Lung (tissue), 12 donors: Measurements from ENCODE around the gene ADARB1. TPM values are rescaled to one million over a fixed set of nuclear protein-coding genes. Genes with fewer than 3 reads are reported as not detected.
A peak's percentile ranks its signal among the peaks of the same experiment; 100 is the strongest.

Experiments used
- ATAC-seq: fragments of 200-7000 bp; cut with Tn5 transposase; one replicate; pipeline ENCODE4 v1.9.1; 2020; ENCODE audit warnings: moderate number of reproducible peaks; ENCODE audit not compliant: insufficient read depth, low FRiP score
- DNase-seq, 3 donors: peaks; one replicate each; pipeline ENCODE4 v3.0.0-alpha.2; 2013 to 2017
- H3K27ac ChIP-seq, 2 donors: one replicate each; pipeline ENCODE4 v1.5.1; 2013; ENCODE audit warnings: mild to moderate bottlenecking in 2 of 2, moderate library complexity in 2 of 2, control low read depth in 1 of 2, inconsistent platforms in 1 of 2, low read depth in 1 of 2, low read length in 1 of 2
- H3K27me3 ChIP-seq, 3 donors: one replicate each; pipeline ENCODE4 v1.5.1; 2013; ENCODE audit warnings: low read length in 2 of 3; ENCODE audit not compliant: control insufficient read depth in 3 of 3, insufficient read depth in 3 of 3
- H3K36me3 ChIP-seq, 4 donors: one replicate each; pipeline ENCODE4 v1.5.1; 2013; ENCODE audit warnings: low read length in 4 of 4, mild to moderate bottlenecking in 1 of 4, moderate library complexity in 1 of 4; ENCODE audit not compliant: control insufficient read depth in 4 of 4, insufficient read depth in 4 of 4
- H3K4me1 ChIP-seq, 5 donors: one replicate each; pipeline ENCODE4 v1.5.1; 2013; ENCODE audit warnings: low read length in 5 of 5, mild to moderate bottlenecking in 2 of 5, moderate library complexity in 1 of 5; ENCODE audit not compliant: control insufficient read depth in 5 of 5, insufficient read depth in 5 of 5
- H3K4me3 ChIP-seq: one replicate; pipeline ENCODE4 v1.5.1; 2013; ENCODE audit warnings: mild to moderate bottlenecking, control low read depth, moderate library complexity
- H3K9ac ChIP-seq, 2 donors: one replicate each; pipeline ENCODE4 v1.5.1; 2013; ENCODE audit warnings: low read length in 2 of 2, control low read depth in 1 of 2; ENCODE audit not compliant: insufficient read depth in 1 of 2
- H3K9me3 ChIP-seq, 4 donors: one replicate each; pipeline ENCODE4 v1.5.1; 2013; ENCODE audit warnings: low read length in 3 of 4, mild to moderate bottlenecking in 1 of 4, moderate library complexity in 1 of 4; ENCODE audit not compliant: control insufficient read depth in 4 of 4, insufficient read depth in 3 of 4
- WGBS, 2 donors: extraction: QIAGEN DNeasy Blood & Tissue Kit; methylation state at CpG; one replicate each; pipeline ENCODE4 v1.1.7; 2013; 5-methylcytosine and 5-hydroxymethylcytosine counted together
- polyA plus RNA-seq, 2 donors: library from polyadenylated mRNA; stranded (reverse); fragments of 200-250 nt; gene quantifications; one replicate each; pipeline ENCODE4 v1.2.1, GENCODE V29; 2013
- total RNA-seq, 2 donors: library from RNA; depleted of rRNA in 1 of 2; stranded (reverse); fragments of >200 nt in 1 of 2; gene quantifications; one replicate each; pipeline ENCODE4 v1.2.1, GENCODE V29; 2014 to 2021
- TF ChIP-seq, protein P1 (sequence below): IDR thresholded peaks from 2 replicates; pipeline ENCODE4 v1.5.1; 2012; ENCODE audit warnings: mild to moderate bottlenecking; ENCODE audit errors: control extremely low read depth, extremely low read depth
- donor health status: control.
- donor health status: control.
- donor health status: Bipolar disorder and iron deficiency.
- donor health status: healthy.
- donor health status: DM: yes; HTN: yes; CAD: no.

The ADARB1 gene
- total and polyA plus RNA-seq, 4 donors: 13.4 to 47.7 (median 32.6) TPM

DNA sequence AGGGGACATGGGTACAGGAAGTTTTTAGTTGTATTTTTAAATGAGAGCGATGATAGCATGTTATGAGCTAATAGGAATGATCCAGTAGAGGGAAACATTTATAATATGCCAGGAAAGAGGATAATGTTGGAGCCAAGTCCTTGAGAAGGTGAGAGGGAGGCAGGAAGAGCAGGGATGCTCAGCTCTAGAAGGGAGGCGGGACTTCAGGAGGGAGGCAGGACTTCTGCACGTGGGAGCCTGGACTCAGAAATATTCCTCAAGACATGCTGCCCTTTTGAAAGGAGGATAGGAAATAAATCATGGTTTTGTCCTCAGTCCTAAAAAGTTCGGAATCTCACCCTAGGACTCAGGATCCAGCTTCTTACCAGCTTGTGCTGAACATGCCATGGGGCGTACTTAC is 5.9 kb downstream of the ADARB1 start:
- H3K27me3 ChIP-seq: no peaks in the 10 kb centered on the region
- no peak for ATAC-seq
- H3K4me3 ChIP-seq: no peak overlapping the region
- 73 to 82% methylated on average over 5 of the region's 5 CpGs for WGBS, 2 donors
- no peak for DNase-seq
- H3K9me3 ChIP-seq: no peaks in the 10 kb centered on the region
- TF ChIP-seq, protein P1, sequence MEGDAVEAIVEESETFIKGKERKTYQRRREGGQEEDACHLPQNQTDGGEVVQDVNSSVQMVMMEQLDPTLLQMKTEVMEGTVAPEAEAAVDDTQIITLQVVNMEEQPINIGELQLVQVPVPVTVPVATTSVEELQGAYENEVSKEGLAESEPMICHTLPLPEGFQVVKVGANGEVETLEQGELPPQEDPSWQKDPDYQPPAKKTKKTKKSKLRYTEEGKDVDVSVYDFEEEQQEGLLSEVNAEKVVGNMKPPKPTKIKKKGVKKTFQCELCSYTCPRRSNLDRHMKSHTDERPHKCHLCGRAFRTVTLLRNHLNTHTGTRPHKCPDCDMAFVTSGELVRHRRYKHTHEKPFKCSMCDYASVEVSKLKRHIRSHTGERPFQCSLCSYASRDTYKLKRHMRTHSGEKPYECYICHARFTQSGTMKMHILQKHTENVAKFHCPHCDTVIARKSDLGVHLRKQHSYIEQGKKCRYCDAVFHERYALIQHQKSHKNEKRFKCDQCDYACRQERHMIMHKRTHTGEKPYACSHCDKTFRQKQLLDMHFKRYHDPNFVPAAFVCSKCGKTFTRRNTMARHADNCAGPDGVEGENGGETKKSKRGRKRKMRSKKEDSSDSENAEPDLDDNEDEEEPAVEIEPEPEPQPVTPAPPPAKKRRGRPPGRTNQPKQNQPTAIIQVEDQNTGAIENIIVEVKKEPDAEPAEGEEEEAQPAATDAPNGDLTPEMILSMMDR: no peak
- H3K27ac ChIP-seq: no peak overlapping the region
- peaks cover 0 to 26% (median 8%) of the 10 kb centered on the region in 5 donors for H3K4me1 ChIP-seq
- H3K9ac ChIP-seq: no peak overlapping the region
- H3K36me3 ChIP-seq: peaks cover 0 to 9% (median 3%) of the 10 kb centered on the region in 4 donors

DNA sequence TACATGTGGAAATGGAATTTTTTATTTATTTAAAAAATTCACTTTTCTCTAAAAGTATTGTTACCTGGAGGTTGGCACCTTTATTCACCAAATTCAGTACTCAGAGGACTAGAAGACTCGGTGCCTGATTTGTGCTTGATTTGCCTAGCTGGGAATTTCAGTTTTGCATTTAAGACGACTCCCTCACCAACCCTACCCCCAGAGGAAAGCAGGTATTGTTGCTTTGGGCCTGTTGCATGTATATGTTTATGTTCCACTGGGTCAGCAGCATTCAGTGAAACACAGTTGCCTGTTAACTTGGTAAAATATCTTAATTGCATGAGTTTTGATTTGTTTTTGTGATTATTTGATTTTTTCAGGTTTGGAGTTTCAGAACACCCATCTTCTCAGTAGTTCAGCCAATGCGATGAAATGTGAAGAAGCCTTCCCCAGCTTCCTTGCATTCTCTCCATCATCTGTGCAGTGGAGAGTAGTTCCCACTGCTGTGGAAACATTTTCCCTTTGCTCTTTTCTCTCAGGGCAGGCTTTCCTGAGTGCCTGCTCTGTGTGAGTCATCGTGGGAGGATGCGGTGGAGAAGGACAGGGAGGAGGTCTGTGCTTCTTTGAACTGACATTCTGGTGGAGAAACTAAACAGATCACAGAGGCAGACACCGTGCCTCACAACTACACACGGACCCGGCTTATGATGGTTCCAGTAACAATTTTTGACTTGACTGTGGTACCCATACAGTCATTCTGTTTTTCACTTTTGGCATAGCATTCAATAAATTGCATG is 6.4 kb downstream of the ADARB1 start:
- DNase-seq: no peak
- peaks cover 0 to 20% (median 7%) of the 10 kb centered on the region in 5 donors for H3K4me1 ChIP-seq
- no peak overlapping the region for H3K27ac ChIP-seq
- no peaks in the 10 kb centered on the region for H3K9me3 ChIP-seq
- no peak for ATAC-seq
- no peaks in the 10 kb centered on the region for H3K27me3 ChIP-seq
- TF ChIP-seq, protein P1: no peak
- no peak overlapping the region for H3K9ac ChIP-seq
- no peak overlapping the region for H3K4me3 ChIP-seq
- 71 to 74% methylated on average over 8 of the region's 8 CpGs for WGBS, 2 donors
- peaks cover 0 to 9% (median 3%) of the 10 kb centered on the region in 4 donors for H3K36me3 ChIP-seq

DNA sequence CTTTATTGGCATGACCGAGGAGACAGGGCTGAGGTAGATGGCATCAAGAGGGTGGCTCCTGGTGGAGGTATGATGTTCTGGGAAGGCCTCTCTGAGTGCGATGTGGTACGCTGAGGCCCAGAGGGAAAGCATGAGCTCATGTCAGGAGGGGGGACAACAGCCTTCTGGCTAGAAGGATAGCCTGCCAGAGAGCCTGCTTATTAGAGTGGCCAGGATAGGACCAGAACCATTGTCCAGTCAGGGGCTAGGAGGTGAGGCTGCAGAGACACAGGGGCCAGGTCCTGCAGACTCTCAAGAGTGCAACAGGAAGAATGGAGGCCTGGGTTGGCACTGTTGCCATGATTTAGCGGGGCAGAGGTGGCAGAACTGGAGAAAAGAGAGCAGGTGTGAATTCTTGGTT is 7.3 kb downstream of the ADARB1 start:
- 84 to 95% methylated on average over 4 of the region's 4 CpGs for WGBS, 2 donors
- Histone ChIP-seq H3K4me3 (no peak overlapping the region), H3K9ac (no peak overlapping the region), H3K27me3 (no peaks in the 10 kb centered on the region), H3K4me1 (peaks cover 0 to 19% (median 7%) of the 10 kb centered on the region in 5 donors), H3K9me3 (no peaks in the 10 kb centered on the region), H3K27ac (peak overlapping the region in 1 of 2 donors; percentile 64), H3K36me3 (peaks cover 0 to 9% (median 3%) of the 10 kb centered on the region in 4 donors)
- TF ChIP-seq, protein P1: no peak
- no peak for DNase-seq
- ATAC-seq: no peak
